K562 (cell line): ENCODE measurements around the gene KDM4C. TPM values are rescaled to one million over a fixed set of nuclear protein-coding genes. Genes with fewer than 3 reads are reported as not detected.

Experiments
- ATAC-seq: fragments of 200-7000 bp; cut with Tn5 transposase; 3 replicates; pipeline ENCODE4 v1.9.1; 2020; ENCODE audit warnings: moderate library complexity
- BruUV-seq: library from RNA; stranded (reverse); fragments of 400-500 nt; replicated peaks from 2 replicates; lab custom pipeline; 2021; lab: Mats Ljungman, UMichigan
- CTCF ChIA-PET: fragments of 300-600 bp; formaldehyde crosslinking; extraction: SDS; loops from one replicate; lab custom pipeline; 2021; ENCODE audit warnings: low intra/inter-chr PET ratio; lab: Yijun Ruan, JAX
- POLR2A ChIA-PET: fragments of 300-600, 350-650 bp; sonication (Branson Sonifier 250); formaldehyde crosslinking; extraction: SDS; loops from one replicate; lab custom pipeline; 2021; ENCODE audit warnings: antibody characterized with exemption, inconsistent platforms; lab: Yijun Ruan, JAX
- DNase-seq, 4 experiments: peaks; one replicate each; pipeline versions ENCODE4 v3.0.0 to v3.0.0-alpha.2; 2011 to 2018; ENCODE audit warnings: low spot score in 3 of 4, mixed read lengths in 3 of 4; ENCODE audit errors: extremely low read depth in 1 of 4
- FAIRE-seq: peaks from 2 replicates; lab custom pipeline; 2011; peaks lifted over from hg19 to GRCh38; lab: Jason Lieb, UNC
- H2AFZ ChIP-seq: 2 replicates; pipeline ENCODE4 v1.6.0; 2011; ENCODE audit warnings: low read depth, low read length, control low read depth, inconsistent platforms
- H3K27ac ChIP-seq: fragments of 200-600 bp; 3 replicates; pipeline ENCODE4 v1.8.0; 2011; ENCODE audit warnings: low read depth, mild to moderate bottlenecking, control low read depth, inconsistent platforms, low read length, moderate library complexity, mixed read lengths; ENCODE audit errors: extremely low read depth
- H3K27me3 ChIP-seq, 2 experiments: fragments of 300-600 bp in 1 of 2; 2 replicates in 1 of 2; 3 replicates in 1 of 2; pipeline versions ENCODE4 v1.6.0 to v1.8.0; 2011; ENCODE audit warnings: inconsistent platforms in 2 of 2, low read length in 2 of 2, mild to moderate bottlenecking in 1 of 2, mixed read lengths in 1 of 2, moderate library complexity in 1 of 2; ENCODE audit not compliant: control insufficient read depth in 2 of 2, insufficient read depth in 2 of 2
- H3K36me3 ChIP-seq: fragments of 300-600 bp; 3 replicates; pipeline ENCODE4 v1.8.0; 2011; ENCODE audit warnings: mild to moderate bottlenecking, low read length, inconsistent platforms; ENCODE audit not compliant: control insufficient read depth, insufficient read depth
- H3K4me1 ChIP-seq, 2 experiments: fragments of 200-600 bp in 1 of 2; replicated peaks in 1 of 2; 2 replicates in 1 of 2; 3 replicates in 1 of 2; pipeline versions ENCODE4 v1.5.1 to v1.8.0; 2011; ENCODE audit warnings: inconsistent platforms in 2 of 2, low read length in 2 of 2, mild to moderate bottlenecking in 1 of 2, mixed read lengths in 1 of 2, moderate library complexity in 1 of 2; ENCODE audit not compliant: control insufficient read depth in 2 of 2, insufficient read depth in 2 of 2
- H3K4me2 ChIP-seq: 2 replicates; pipeline ENCODE4 v1.6.1; 2011; ENCODE audit warnings: low read length, control low read depth, inconsistent platforms, mixed read lengths; ENCODE audit not compliant: insufficient read depth
- H3K4me3 ChIP-seq: fragments of 200-600 bp; sonication (generic), shearing (Covaris generic); 2 replicates; pipeline ENCODE4 v1.5.1; 2016; ENCODE audit warnings: control low read depth, inconsistent platforms
- H3K79me2 ChIP-seq: fragments of 200-600 bp; 3 replicates; pipeline ENCODE4 v1.8.0; 2011; ENCODE audit warnings: low read length, inconsistent platforms; ENCODE audit not compliant: control insufficient read depth, insufficient read depth
- H3K9ac ChIP-seq, 2 experiments: 2 replicates each; pipeline versions ENCODE4 v1.6.0 to v1.6.1; 2011; ENCODE audit warnings: low read depth in 2 of 2, low read length in 2 of 2, control low read depth in 1 of 2, inconsistent platforms in 1 of 2, mild to moderate bottlenecking in 1 of 2, mixed read lengths in 1 of 2; ENCODE audit not compliant: insufficient read depth in 1 of 2
- H3K9me1 ChIP-seq: one replicate; pipeline ENCODE4 v1.6.0; 2011; ENCODE audit warnings: inconsistent platforms, mild to moderate bottlenecking, low read length, moderate library complexity; ENCODE audit not compliant: control insufficient read depth, insufficient read depth
- H3K9me3 ChIP-seq: replicated peaks from 2 replicates; pipeline ENCODE4 v1.5.1; 2011; ENCODE audit warnings: low read depth, low read length, inconsistent platforms; ENCODE audit not compliant: control insufficient read depth, insufficient read depth
- H4K20me1 ChIP-seq: replicated peaks from 2 replicates; pipeline ENCODE4 v1.6.1; 2011; ENCODE audit warnings: low read length, inconsistent platforms, mixed read lengths; ENCODE audit not compliant: control insufficient read depth, insufficient read depth
- ATF3 ChIP-seq, 2 experiments: fragments of 450-650 bp in 1 of 2; sonication (generic) in 1 of 2; formaldehyde crosslinking in 1 of 2; IDR thresholded peaks in 1 of 2; conservative IDR thresholded peaks in 1 of 2; 2 replicates each; pipeline versions ENCODE4 v1.6.1 to v1.8.1; 2016 to 2023; ENCODE audit warnings: mild to moderate bottlenecking in 2 of 2, moderate library complexity in 2 of 2, inconsistent platforms in 1 of 2, missing genetic modification reagents in 1 of 2
- HNRNPUL1 ChIP-seq: fragments of 200-400 bp; formaldehyde crosslinking; IDR thresholded peaks from 2 replicates; pipeline ENCODE4 v1.6.1; 2017; ENCODE audit warnings: low read length
- ID3 ChIP-seq, 2 experiments: fragments of 250-450 bp in 1 of 2; fragments of 450-650 bp in 1 of 2; sonication (Bioruptor Pico) in 1 of 2; IDR thresholded peaks; 2 replicates each; pipeline versions ENCODE4 v1.6.1 to v1.8.0; 2016 to 2021; ENCODE audit warnings: mild to moderate bottlenecking in 2 of 2, moderate library complexity in 2 of 2, missing compliant biosample characterization in 1 of 2, missing genetic modification characterization in 1 of 2
- IRF1 ChIP-seq: sonication (generic); formaldehyde crosslinking; IDR thresholded peaks from 2 replicates; pipeline ENCODE4 v1.8.0; 2022; ENCODE audit warnings: missing genetic modification reagents, mild to moderate bottlenecking, borderline replicate concordance
- MNT ChIP-seq, 2 experiments: fragments of 450-650 bp; conservative IDR thresholded peaks; 2 replicates each; pipeline ENCODE4 v1.6.1; 2017; ENCODE audit warnings: mild to moderate bottlenecking in 2 of 2, moderate library complexity in 2 of 2
- NFXL1 ChIP-seq: fragments of 450-650 bp; formaldehyde crosslinking; IDR thresholded peaks from 2 replicates; pipeline ENCODE4 v1.4.0; 2021; ENCODE audit warnings: mild to moderate bottlenecking
- PTTG1 ChIP-seq: fragments of 450-650 bp; IDR thresholded peaks from 2 replicates; pipeline ENCODE4 v1.6.1; 2016; ENCODE audit warnings: low read depth, mild to moderate bottlenecking, missing genetic modification characterization, missing compliant biosample characterization
- RNF2 ChIP-seq: sonication (generic); IDR thresholded peaks from 2 replicates; pipeline ENCODE4 v1.6.1; 2016
- SMARCA5 ChIP-seq: fragments of 450-650 bp; IDR thresholded peaks from 2 replicates; pipeline ENCODE4 v1.6.1; 2016
- TAL1 ChIP-seq: fragments of 450-650 bp; IDR thresholded peaks from 2 replicates; pipeline ENCODE4 v1.6.1; 2016; ENCODE audit warnings: mild to moderate bottlenecking
- ZHX1 ChIP-seq: fragments of 150-350 bp; conservative IDR thresholded peaks from 2 replicates; pipeline ENCODE4 v1.6.1; 2014; ENCODE audit warnings: low read length
- ZNF740 ChIP-seq, 3 experiments: fragments of 200-800 bp in 1 of 3; sonication (Bioruptor generic) in 1 of 3; sonication (generic) in 1 of 3; formaldehyde crosslinking in 1 of 3; IDR thresholded peaks; 2 replicates each; pipeline versions ENCODE4 v1.6.1 to v1.8.0; 2016 to 2022; ENCODE audit warnings: mild to moderate bottlenecking in 2 of 3, missing compliant biosample characterization in 2 of 3, missing genetic modification characterization in 2 of 3, missing genetic modification reagents in 1 of 3
- WGBS: fragments of 100-300 bp; shearing (Covaris generic); methylation state at CpG from one replicate; pipeline ENCODE4 v1.1.6; 2016; ENCODE audit warnings: low coverage, mixed read lengths; ENCODE audit not compliant: insufficient coverage; ENCODE audit errors: missing lambda C conversion rate; 5-methylcytosine and 5-hydroxymethylcytosine counted together
- in situ Hi-C: fragments of 300-500 bp; cut with MboI; formaldehyde crosslinking; loops from 4 replicates; pipeline ENCODE4 v1.15.0; 2018; ENCODE audit warnings: inconsistent platforms, mixed read lengths
- intact Hi-C: fragments of 100-400 bp; cut with micrococcal nuclease; formaldehyde crosslinking; loops from 2 replicates; pipeline ENCODE4 v1.14.2; 2022
- polyA plus RNA-seq, 8 experiments: library from polyadenylated mRNA; depleted of rRNA in 4 of 8; stranded (reverse) in 5 of 8; unstranded in 3 of 8; fragments of >200 nt; fragmentation: Nextera tagmentation in 2 of 8; fragmentation: Illumina TruSeq in 1 of 8; extraction: Ambion mirVana in 2 of 8; extraction: Trizol in 1 of 8; gene quantifications; 2 replicates each; pipeline versions ENCODE4 v1.2.1 to v1.2.3, GENCODE V29; 2011 to 2014; ENCODE audit warnings: inconsistent platforms in 1 of 8, missing spikeins in 1 of 8
- total RNA-seq, 7 experiments: library from RNA; depleted of rRNA in 6 of 7; stranded (reverse); fragments of >200 nt in 6 of 7; fragmentation: Illumina TruSeq in 2 of 7; extraction: Trizol in 2 of 7; gene quantifications; 2 replicates each; pipeline versions ENCODE4 v1.2.1 to v1.2.3, GENCODE V29; 2011 to 2021; ENCODE audit warnings: low replicate concordance in 1 of 7

KDM4C gene
- total and polyA plus RNA-seq, 9 of the 15 experiments (the other 6 are each of a cell fraction or from before 2014, with no cell fraction given), result 5.4 to 17.0 (median 12.6) TPM

GRCh38 chr9:6880626-6881025, 122.9 kb downstream of the KDM4C start (continued):
- no peak for TF ChIP-seq ATF3 (IDR thresholded peaks at IDR 0.05)
- no peak for TF ChIP-seq ATF3 (CRISPR knock-in tag; conservative IDR thresholded peaks at IDR 0.05)
- TF ChIP-seq NFXL1 (CRISPR knock-in tag), result no peak

- Histone ChIP-seq H3K79me2 (no peaks in the 10 kb centered on the region), H3K9ac (no peak overlapping the region), H3K4me1 (peaks cover 0 to 3% of the 10 kb centered on the region in 2 experiments; a peak in 3 of 5 replicates), H3K4me3 (no peak overlapping the region), H3K27me3 (no peaks in the 10 kb centered on the region), H3K36me3 (no peaks in the 10 kb centered on the region; the same call in 2 of the 3 replicates), H3K27ac (no peak overlapping the region), H3K9me3 (no peaks in the 10 kb centered on the region), H2AFZ (no peak overlapping the region), H3K9me1 (no peaks in the 10 kb centered on the region), H3K4me2 (no peak overlapping the region), H4K20me1 (no peaks in the 10 kb centered on the region)
- DNase-seq (no peak), FAIRE-seq (no peak), ATAC-seq (no peak)
- WGBS, result 60% methylated on average over 5 of the region's 5 CpGs
- no TSS peak for BruUV-seq
- intact Hi-C loops (no loop called here), in situ Hi-C loops (no loop called here)
- POLR2A ChIA-PET, result no interaction called here
- CTCF ChIA-PET, result no interaction called here
- no peak for TF ChIP-seq ZNF740 (CRISPR knock-in tag; IDR thresholded peaks at IDR 0.05)
- no peak for TF ChIP-seq ZNF740 (tag; IDR thresholded peaks at IDR 0.05)
- TF ChIP-seq ID3 (CRISPR knock-in tag; IDR thresholded peaks at IDR 0.05), result no peak
- TF ChIP-seq ID3 (tag; IDR thresholded peaks at IDR 0.05), result no peak
- TF ChIP-seq RNF2, result no peak
- no peak for TF ChIP-seq HNRNPUL1
- TF ChIP-seq TAL1, result no peak
- no peak for TF ChIP-seq PTTG1
- TF ChIP-seq MNT (conservative IDR thresholded peaks at IDR 0.05), result no peak
- TF ChIP-seq ZHX1, result no peak
- TF ChIP-seq IRF1, result no peak
- TF ChIP-seq SMARCA5, result no peak
These were observed 126.3 kb downstream of the KDM4C start for GRCh38 chr9:6884101-6884500.
